HG02678 (cell line): ENCODE measurements around the gene SLC39A2.
"Not testable (repeated sequence)": the region's sequence is repeated elsewhere in the genome, so short reads cannot be mapped to it uniquely, and the experiment has no call there.

ENCODE experiments used
- ATAC-seq: cut with Tn5 transposase; IDR thresholded peaks from one replicate; pipeline ENCODE4 v1.9.1; 2021; ENCODE audit warnings: mild to moderate bottlenecking, moderate library complexity; ENCODE audit not compliant: unreplicated experiment

The SLC39A2 gene

DNA sequence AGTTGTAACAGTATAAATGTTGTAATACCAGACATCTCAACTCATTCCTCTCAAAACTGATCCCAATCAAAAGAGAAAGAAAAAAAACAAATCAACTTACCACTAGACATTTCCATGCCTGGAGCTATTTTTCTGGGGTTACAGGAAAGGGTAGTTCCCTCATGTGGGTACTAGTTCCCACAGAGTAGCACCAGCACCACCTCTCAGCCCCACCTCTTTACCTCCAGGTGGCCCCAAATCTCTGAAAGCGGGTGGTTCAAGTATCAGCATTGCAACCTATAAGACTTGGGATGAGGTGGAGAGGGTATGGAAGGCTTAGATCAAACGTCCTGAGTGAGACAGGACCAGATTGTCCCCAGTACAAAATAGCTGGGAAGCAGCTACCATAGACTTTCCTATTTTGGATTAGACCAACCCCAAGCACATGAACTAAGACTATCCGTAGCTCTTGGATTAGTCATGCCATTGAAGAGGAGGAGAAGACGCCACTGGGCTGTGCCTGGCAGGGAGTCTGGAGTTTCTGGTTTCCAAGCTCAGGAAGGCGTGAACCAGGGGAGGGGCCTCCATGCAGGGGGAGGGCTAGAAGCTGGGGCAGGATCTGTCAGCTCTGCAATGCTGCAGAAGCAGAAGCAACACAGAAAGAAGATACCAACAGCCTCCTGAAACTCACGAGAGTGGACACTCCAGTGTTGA, at the start of gene SLC39A2:
Gene SLC39A2 (plus strand): TSS at position 620 of the 693 bp plus-strand sequence. CDS start 154 bp downstream, outside the sequence.
- ATAC-seq, result no peak

GRCh38 chr14:20954736-20955537, 44.2 kb upstream of the SLC39A2 start, which contains the start of gene RNASE2:
Gene RNASE2, plus strand, starts transcription at chr14:20955487. Its CDS starts 285 bp downstream, at chr14:20955772.
- not testable (repeated sequence) for ATAC-seq

GRCh38 chr14:20955538-20955873, 43.6 kb upstream of the SLC39A2 start:
- ATAC-seq, result not testable (repeated sequence)

DNA sequence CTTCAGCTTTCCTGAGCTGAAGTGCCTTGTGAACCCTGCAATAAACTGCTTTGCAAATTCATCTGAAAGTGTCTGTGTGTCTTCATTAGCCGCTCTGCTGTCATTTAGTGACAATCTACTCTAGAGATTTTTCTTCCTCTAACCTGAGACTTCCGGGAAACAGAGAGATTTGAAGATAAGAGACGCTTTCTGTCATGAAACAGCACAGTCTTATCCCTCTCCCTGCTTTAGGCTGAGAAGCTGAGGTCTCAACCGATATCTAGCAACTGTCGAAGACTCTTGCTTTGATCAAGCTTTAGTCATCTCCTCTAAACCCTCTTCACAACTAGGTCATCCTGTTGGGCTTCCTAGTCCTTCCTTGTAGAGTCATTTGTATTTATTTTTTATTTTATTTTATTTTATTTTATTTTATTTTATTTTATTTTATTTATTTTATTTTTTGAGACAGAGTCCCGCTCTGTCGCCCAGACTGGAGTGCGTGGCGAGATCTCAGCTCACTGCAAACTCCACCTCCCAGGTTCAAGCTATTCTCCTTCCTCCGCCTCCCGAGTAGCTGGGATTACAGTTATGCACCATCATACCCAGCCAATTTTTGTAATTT, 42.6 kb upstream of the SLC39A2 start:
- no peak for ATAC-seq

DNA sequence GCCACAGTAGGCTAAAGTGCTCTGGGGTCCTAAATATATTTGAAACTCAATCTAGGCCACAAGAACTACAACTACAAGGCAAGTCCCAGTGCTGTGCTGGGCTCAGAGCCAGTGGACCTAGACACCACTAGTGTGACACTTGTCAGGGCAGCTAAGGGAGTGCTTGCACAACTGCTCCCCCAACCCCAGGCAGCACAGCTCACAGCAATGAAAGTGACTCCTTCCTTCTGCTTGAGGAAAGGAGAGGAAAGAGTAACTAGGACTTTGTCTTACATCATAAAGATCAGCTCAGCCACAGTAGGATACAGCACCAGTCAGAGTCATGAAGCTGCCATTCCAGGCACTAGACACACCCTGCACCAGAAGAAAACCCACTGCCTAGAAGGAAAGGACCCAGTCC, 40.1 kb upstream of the SLC39A2 start:
- not testable (repeated sequence) for ATAC-seq

- no peak for ATAC-seq
Observed at GRCh38 chr14:20969336-20969735, 29.8 kb upstream of the SLC39A2 start.

DNA sequence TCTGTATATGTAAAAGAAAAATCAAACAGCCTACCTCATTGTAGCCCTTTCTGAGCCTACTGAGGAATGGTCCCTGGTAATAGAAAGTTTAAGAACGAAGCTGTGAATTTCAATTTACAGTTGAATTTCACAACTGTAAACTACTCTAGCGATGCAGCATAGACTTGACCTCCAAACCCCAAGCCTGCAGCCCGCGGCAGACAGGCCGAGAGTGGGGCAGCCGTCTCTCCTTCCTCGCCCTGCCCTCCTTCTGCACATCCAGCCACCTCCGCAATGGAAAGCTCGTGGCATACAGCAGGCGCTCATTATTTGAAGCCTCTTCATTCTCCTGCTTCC, 28.5 kb upstream of the SLC39A2 start:
- ATAC-seq, result peak; percentile 19

GRCh38 chr14:20970983-20971704, 27.9 kb upstream of the SLC39A2 start:
- ATAC-seq, result peak; percentile 94

- ATAC-seq, result peak; percentile 24
Observed at GRCh38 chr14:20971705-20972021, 27.4 kb upstream of the SLC39A2 start.

- ATAC-seq, result no peak
Observed at GRCh38 chr14:20973501-20973900, 25.6 kb upstream of the SLC39A2 start.

- ATAC-seq, result no peak
Observed at GRCh38 chr14:20976291-20976690, 22.8 kb upstream of the SLC39A2 start.

GRCh38 chr14:20978687-20979086, 20.4 kb upstream of the SLC39A2 start:
- no peak for ATAC-seq

- no peak for ATAC-seq
Observed at GRCh38 chr14:20980906-20981305, 18.2 kb upstream of the SLC39A2 start.

DNA sequence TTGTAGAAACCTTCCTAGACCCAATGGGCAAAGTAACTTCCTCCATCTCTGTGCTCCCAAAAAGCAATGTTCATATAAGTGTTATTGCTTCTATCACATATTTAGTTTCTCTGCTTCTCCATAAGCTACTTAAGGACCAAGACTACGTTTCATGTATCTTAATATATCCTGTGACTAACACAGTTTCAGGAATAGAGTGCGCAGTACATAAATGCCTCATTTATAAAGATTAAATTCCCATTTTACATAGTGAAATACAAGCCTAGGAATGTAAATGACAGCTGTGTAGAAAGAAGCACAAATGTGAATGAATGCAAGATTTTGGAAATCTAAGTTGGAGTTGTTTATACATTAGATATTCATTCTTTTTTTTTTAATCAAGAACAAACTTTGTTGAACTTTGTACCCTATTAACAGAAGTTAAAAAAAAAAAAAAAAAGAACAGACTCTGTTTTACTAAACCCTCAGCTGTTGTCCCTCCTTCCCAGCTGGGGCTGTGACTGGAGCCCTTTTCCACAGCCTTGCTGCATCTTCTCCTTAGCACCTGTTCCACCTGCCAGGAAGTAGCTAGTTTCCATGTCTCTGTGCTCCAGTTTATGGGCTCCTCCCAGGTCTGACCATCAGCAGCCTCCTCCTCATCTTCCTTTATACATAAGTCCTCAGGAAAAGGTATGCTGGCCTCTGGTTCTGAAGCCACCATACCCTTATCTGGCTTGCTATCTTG, 16.3 kb upstream of the SLC39A2 start:
- ATAC-seq, result no peak

- not testable (repeated sequence) for ATAC-seq
Observed at GRCh38 chr14:20985650-20986049, 13.4 kb upstream of the SLC39A2 start.

DNA sequence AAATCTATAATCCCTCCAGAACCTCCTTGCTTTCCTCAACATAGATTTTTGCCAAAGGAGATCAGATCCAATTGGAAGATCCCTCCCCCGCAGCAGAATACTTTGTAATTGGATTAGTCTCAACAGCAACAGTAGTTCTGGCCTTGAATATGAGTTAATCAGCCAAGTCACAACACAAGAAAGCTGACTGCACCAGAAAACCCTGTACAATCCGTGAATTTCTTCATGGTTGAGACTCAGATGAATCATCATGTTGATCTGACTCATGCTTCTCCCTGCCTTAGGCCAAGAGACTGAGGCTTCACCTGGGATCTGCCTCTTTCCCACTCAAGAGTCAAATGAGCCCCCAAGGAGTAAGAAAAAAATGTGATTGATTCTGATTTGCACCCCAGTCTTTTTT, 12.3 kb upstream of the SLC39A2 start:
- ATAC-seq, result no peak

DNA sequence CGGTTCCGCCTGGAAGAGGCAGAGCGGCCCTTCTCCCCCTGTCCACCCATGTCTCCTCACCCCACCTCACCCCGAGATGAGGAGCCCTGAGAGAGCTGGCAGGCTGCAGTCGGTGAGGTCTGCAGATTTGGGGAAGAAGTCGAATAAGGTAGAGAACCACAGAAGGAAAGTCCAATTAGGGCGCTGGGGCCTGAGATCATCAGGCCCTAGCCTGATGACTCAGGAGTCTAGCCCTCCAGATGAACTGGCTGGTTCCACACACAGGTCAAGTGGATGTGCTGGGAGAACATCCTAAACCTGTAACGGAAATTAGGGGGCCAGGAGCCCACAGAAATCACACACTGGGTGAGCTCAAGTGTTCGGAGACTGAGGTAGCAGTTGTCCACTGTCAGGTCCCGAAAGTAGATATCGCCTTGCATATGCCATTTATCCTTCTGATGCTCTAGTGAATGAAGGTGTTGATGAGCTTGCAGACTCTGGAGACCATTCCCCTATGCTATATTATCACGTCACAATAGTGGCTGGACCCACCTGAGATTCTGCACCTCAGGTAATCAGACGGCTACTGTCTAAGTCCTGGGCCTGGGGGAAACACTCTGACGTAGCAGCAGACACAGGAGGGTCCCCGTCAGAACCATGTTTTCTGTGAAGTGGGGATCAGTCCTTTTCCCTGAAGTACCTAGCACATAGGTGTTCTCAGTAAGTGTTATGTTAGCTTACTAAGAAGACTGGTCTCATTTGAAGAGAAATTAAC, 10.2 kb upstream of the SLC39A2 start:
- no peak for ATAC-seq

GRCh38 chr14:20989471-20989786, 9.7 kb upstream of the SLC39A2 start:
- no peak for ATAC-seq

DNA sequence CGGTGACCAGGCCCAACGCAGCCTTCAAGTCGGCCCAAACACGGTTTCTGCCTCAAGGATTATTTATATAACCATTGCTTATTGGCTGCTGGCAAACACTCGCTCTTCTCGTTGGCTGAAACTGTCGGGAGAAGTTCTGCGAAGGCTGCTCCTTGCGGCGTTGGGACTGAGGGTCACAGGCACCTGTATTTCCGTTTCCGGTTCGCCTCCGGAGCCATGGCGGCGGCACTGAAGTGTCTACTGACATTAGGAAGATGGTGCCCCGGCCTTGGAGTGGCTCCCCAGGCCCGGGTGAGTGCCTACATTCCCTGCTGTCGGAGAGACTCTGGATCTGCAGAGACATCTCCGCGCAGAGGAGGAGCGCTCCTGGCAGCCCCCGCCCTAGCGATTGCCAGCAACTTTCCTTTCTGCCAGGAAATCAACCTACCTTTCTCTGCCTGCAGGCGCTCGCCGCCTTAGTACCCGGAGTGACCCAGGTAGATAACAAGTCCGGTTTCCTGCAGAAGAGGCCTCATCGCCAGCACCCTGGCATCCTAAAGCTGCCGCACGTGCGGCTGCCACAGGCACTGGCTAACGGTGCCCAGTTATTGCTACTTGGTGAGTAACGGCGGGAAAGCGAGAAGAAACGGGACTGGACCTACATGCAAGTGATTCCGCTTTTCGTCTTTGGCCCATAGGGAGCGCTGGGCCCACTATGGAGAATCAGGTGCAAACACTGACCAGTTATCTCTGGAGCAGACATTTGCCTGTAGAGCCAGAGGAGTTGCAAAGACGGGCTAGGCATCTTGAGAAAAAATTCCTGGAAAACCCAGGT, 9.1 kb upstream of the SLC39A2 start, which contains the start of gene METTL17:
Gene METTL17 (plus strand): TSS at position 194 of the 814 bp plus-strand sequence. CDS start 23 bp downstream, at position 217.
- peak; percentile 97 for ATAC-seq
